ENCODE measurements around the gene FOS. TPM values are rescaled to one million over a fixed set of nuclear protein-coding genes. Genes with fewer than 3 reads are reported as not detected.

The FOS gene
- polyA plus RNA-seq, 1 donor from 2014 or later, result 296 TPM

- no peak overlapping the region for H3K4me2 ChIP-seq (ENCODE audit: low read length)
- H3K9ac ChIP-seq (ENCODE audit: low read length), result no peak overlapping the region
- no peak overlapping the region for H3K4me3 ChIP-seq (ENCODE audit: low read length)
- no peaks in the 10 kb centered on the region for H4K20me1 ChIP-seq (ENCODE audit: insufficient read depth)
- H3K9me3 ChIP-seq (ENCODE audit: low read length), result no peaks in the 10 kb centered on the region
- H3K27ac ChIP-seq (ENCODE audit: low read length), result no peak overlapping the region
- no peak for TF ChIP-seq RAD21 (conservative IDR thresholded peaks at IDR 0.05)
- TF ChIP-seq POLR2AphosphoS5 (IDR thresholded peaks at IDR 0.05), result no peak
- TF ChIP-seq TAF1 (IDR thresholded peaks at IDR 0.05; ENCODE audit: low read depth), result no peak
- TF ChIP-seq EP300 (conservative IDR thresholded peaks at IDR 0.05; ENCODE audit: poor library complexity, severe bottlenecking), result no peak
- no peak for TF ChIP-seq SMC3 (conservative IDR thresholded peaks at IDR 0.05; ENCODE audit: poor library complexity)
- no peak for TF ChIP-seq CTCF (IDR thresholded peaks at IDR 0.05; ENCODE audit: poor library complexity, severe bottlenecking)
- no peak for TF ChIP-seq MXI1 (conservative IDR thresholded peaks at IDR 0.05; ENCODE audit: poor library complexity, severe bottlenecking)
- no peak for TF ChIP-seq EZH2 (IDR thresholded peaks at IDR 0.05; ENCODE audit: borderline replicate concordance, insufficient read depth, low read length, poor library complexity, severe bottlenecking)
- no peak for TF ChIP-seq REST (IDR thresholded peaks at IDR 0.05; ENCODE audit: borderline replicate concordance)
- no peaks in the 10 kb centered on the region for H3K9me2 ChIP-seq (ENCODE audit: insufficient read depth, low read length)
- H3K27me3 ChIP-seq (ENCODE audit: insufficient read depth, low read depth, low read length), result no peaks in the 10 kb centered on the region
- H3K36me3 ChIP-seq (ENCODE audit: insufficient read depth, low read length), result no peaks in the 10 kb centered on the region
- H3F3A ChIP-seq (ENCODE audit: insufficient read depth, low read length, poor library complexity, severe bottlenecking), result no peaks in the 10 kb centered on the region
- H3K79me2 ChIP-seq (replicated peaks; ENCODE audit: insufficient read depth, low read length), result no peaks in the 10 kb centered on the region
- H2AFZ ChIP-seq (ENCODE audit: low read depth, low read length), result no peak overlapping the region
Observed at GRCh38 chr14:75230140-75230792, 48.4 kb upstream of the FOS start.

- Histone ChIP-seq H4K20me1 (ENCODE audit: insufficient read depth) (no peaks in the 10 kb centered on the region), H3K4me2 (ENCODE audit: low read length) (no peak overlapping the region)
- TF ChIP-seq REST (IDR thresholded peaks at IDR 0.05; ENCODE audit: borderline replicate concordance), result no peak
- no peak for TF ChIP-seq POLR2AphosphoS5 (IDR thresholded peaks at IDR 0.05)
- TF ChIP-seq CTCF (IDR thresholded peaks at IDR 0.05; ENCODE audit: poor library complexity, severe bottlenecking), result no peak
- TF ChIP-seq MXI1 (conservative IDR thresholded peaks at IDR 0.05; ENCODE audit: poor library complexity, severe bottlenecking), result no peak
- TF ChIP-seq SMC3 (conservative IDR thresholded peaks at IDR 0.05; ENCODE audit: poor library complexity), result no peak
- TF ChIP-seq EZH2 (IDR thresholded peaks at IDR 0.05; ENCODE audit: borderline replicate concordance, insufficient read depth, low read length, poor library complexity, severe bottlenecking), result no peak
- no peak for TF ChIP-seq TAF1 (IDR thresholded peaks at IDR 0.05; ENCODE audit: low read depth)
- TF ChIP-seq RAD21 (conservative IDR thresholded peaks at IDR 0.05), result no peak
- TF ChIP-seq EP300 (conservative IDR thresholded peaks at IDR 0.05; ENCODE audit: poor library complexity, severe bottlenecking), result no peak
Observed at GRCh38 chr14:75231320-75231719, 47.3 kb upstream of the FOS start.

More at GRCh38 chr14:75231320-75231719, 47.3 kb upstream of the FOS start:
- Histone ChIP-seq H3K9me2 (ENCODE audit: insufficient read depth, low read length) (no peaks in the 10 kb centered on the region), H3K36me3 (ENCODE audit: insufficient read depth, low read length) (no peaks in the 10 kb centered on the region), H3K9me3 (ENCODE audit: low read length) (no peaks in the 10 kb centered on the region), H2AFZ (ENCODE audit: low read depth, low read length) (no peak overlapping the region), H3K79me2 (replicated peaks; ENCODE audit: insufficient read depth, low read length) (no peaks in the 10 kb centered on the region), H3K9ac (ENCODE audit: low read length) (no peak overlapping the region), H3F3A (ENCODE audit: insufficient read depth, low read length, poor library complexity, severe bottlenecking) (no peaks in the 10 kb centered on the region), H3K27me3 (ENCODE audit: insufficient read depth, low read depth, low read length) (no peaks in the 10 kb centered on the region), H3K27ac (ENCODE audit: low read length) (no peak overlapping the region), H3K4me3 (ENCODE audit: low read length) (no peak overlapping the region)
